SK-N-SH treated with all-trans-retinoic acid at 6 μM for 48 hours (cell line): ENCODE data around the gene PKN2.

ENCODE experiments used
- ATAC-seq: fragments of 200-7000 bp; cut with Tn5 transposase; 3 replicates; pipeline ENCODE4 v1.9.1; 2020; ENCODE audit warnings: mild to moderate bottlenecking, moderate library complexity
- BACH2 ChIP-seq: fragments of 250-450 bp; sonication (Bioruptor Pico); IDR thresholded peaks from 2 replicates; pipeline ENCODE4 v1.9.0; 2021; ENCODE audit warnings: mild to moderate bottlenecking, borderline replicate concordance
- CREB5 ChIP-seq: fragments of 250-450 bp; sonication (Bioruptor Pico); IDR thresholded peaks from 2 replicates; pipeline ENCODE4 v1.5.1; 2020; ENCODE audit warnings: low read depth, mild to moderate bottlenecking, moderate library complexity
- CSDC2 ChIP-seq: fragments of 250-450 bp; sonication (Bioruptor Pico); IDR thresholded peaks from 2 replicates; pipeline ENCODE4 v1.5.0; 2020; ENCODE audit warnings: mild to moderate bottlenecking, moderate library complexity
- CSRNP3 ChIP-seq: fragments of 250-450 bp; sonication (Bioruptor Pico); IDR thresholded peaks from 2 replicates; pipeline ENCODE4 v1.5.1; 2021; ENCODE audit warnings: mild to moderate bottlenecking, moderate library complexity
- ESRRG ChIP-seq: fragments of 250-450 bp; sonication (Bioruptor Pico); IDR thresholded peaks from 2 replicates; pipeline ENCODE4 v1.6.1; 2021; ENCODE audit warnings: mild to moderate bottlenecking
- ISL1 ChIP-seq: fragments of 250-450 bp; sonication (Bioruptor Pico); IDR thresholded peaks from 2 replicates; pipeline ENCODE4 v2.1.2; 2022; ENCODE audit warnings: mild to moderate bottlenecking, moderate library complexity
- OSR1 ChIP-seq: fragments of 250-450 bp; sonication (Bioruptor Pico); IDR thresholded peaks from 2 replicates; pipeline ENCODE4 v1.8.0; 2022; ENCODE audit warnings: moderate library complexity, mild to moderate bottlenecking, inconsistent platforms
- POU6F1 ChIP-seq: fragments of 250-450 bp; sonication (Bioruptor Pico); IDR thresholded peaks from 2 replicates; pipeline ENCODE4 v1.8.0; 2021; ENCODE audit warnings: low read depth, mild to moderate bottlenecking, moderate library complexity, borderline replicate concordance
- RARB ChIP-seq: fragments of 250-450 bp; sonication (Bioruptor Pico); IDR thresholded peaks from 2 replicates; pipeline ENCODE4 v1.8.0; 2021; ENCODE audit warnings: mild to moderate bottlenecking, moderate library complexity
- SNAI2 ChIP-seq: fragments of 250-450 bp; sonication (Bioruptor Pico); IDR thresholded peaks from 2 replicates; pipeline ENCODE4 v1.5.0; 2020; ENCODE audit warnings: mild to moderate bottlenecking, moderate library complexity
- TCF4 ChIP-seq: fragments of 250-450 bp; sonication (Bioruptor Pico); IDR thresholded peaks from 2 replicates; pipeline ENCODE4 v1.8.0; 2021; ENCODE audit warnings: mild to moderate bottlenecking, moderate library complexity, borderline replicate concordance
- TSHZ2 ChIP-seq: fragments of 250-450 bp; sonication (Bioruptor Pico); IDR thresholded peaks from 2 replicates; pipeline ENCODE4 v1.5.0; 2020; ENCODE audit warnings: mild to moderate bottlenecking, moderate library complexity
- ZC3H10 ChIP-seq: fragments of 250-450 bp; sonication (Bioruptor Pico); IDR thresholded peaks from 2 replicates; pipeline ENCODE4 v1.5.1; 2021; ENCODE audit warnings: mild to moderate bottlenecking, moderate library complexity
- ZFP3 ChIP-seq: fragments of 250-450 bp; sonication (Bioruptor Pico); IDR thresholded peaks from 2 replicates; pipeline ENCODE4 v1.5.0; 2020; ENCODE audit warnings: mild to moderate bottlenecking, moderate library complexity
- ZNF565 ChIP-seq: fragments of 450-650 bp; formaldehyde crosslinking; conservative IDR thresholded peaks from 2 replicates; pipeline ENCODE4 v1.5.0; 2020; ENCODE audit warnings: low read depth, mild to moderate bottlenecking, moderate library complexity

Gene PKN2

GRCh38 chr1:88661188-88661587 is 22.9 kb upstream of the PKN2 start:
- no peak for ATAC-seq
- TF ChIP-seq CSDC2 (CRISPR knock-in tag) = no peak
- TF ChIP-seq POU6F1 (CRISPR knock-in tag) = no peak
- no peak for TF ChIP-seq CSRNP3 (CRISPR knock-in tag)
- no peak for TF ChIP-seq ISL1
- TF ChIP-seq TSHZ2 (CRISPR knock-in tag) = no peak

GRCh38 chr1:88661951-88662699 is 21.9 kb upstream of the PKN2 start:
- TF ChIP-seq TCF4 (no peak), OSR1 (no peak), ZNF565 (CRISPR knock-in tag) (no peak), CSRNP3 (CRISPR knock-in tag) (no peak), CREB5 (CRISPR knock-in tag) (no peak), ISL1 (no peak), SNAI2 (CRISPR knock-in tag) (no peak), RARB (no peak), ZC3H10 (CRISPR knock-in tag) (no peak), POU6F1 (CRISPR knock-in tag) (no peak)
- ATAC-seq = no peak

- TF ChIP-seq RARB (no peak), ZNF565 (CRISPR knock-in tag) (no peak)
- no peak for ATAC-seq
Observed at GRCh38 chr1:88662723-88663122, 21.4 kb upstream of the PKN2 start.

- ATAC-seq = no peak
Observed at GRCh38 chr1:88668405-88668804, 15.7 kb upstream of the PKN2 start.

More at GRCh38 chr1:88668405-88668804, 15.7 kb upstream of the PKN2 start:
- TF ChIP-seq OSR1 = no peak
- no peak for TF ChIP-seq ESRRG (CRISPR knock-in tag)
- no peak for TF ChIP-seq ZC3H10 (CRISPR knock-in tag)
- no peak for TF ChIP-seq POU6F1 (CRISPR knock-in tag)
- no peak for TF ChIP-seq BACH2 (CRISPR knock-in tag)
- no peak for TF ChIP-seq ZFP3 (CRISPR knock-in tag)
- TF ChIP-seq RARB = no peak
